Measurements from ENCODE around the gene IGF1.

- TF ChIP-seq CTCF (IDR thresholded peaks at IDR 0.05) (no peak), POLR2A (IDR thresholded peaks at IDR 0.05) (no peak), EP300 (IDR thresholded peaks at IDR 0.05) (no peak)
Measured at GRCh38 chr12:102462795-102463465, 17.4 kb downstream of the IGF1 start.

Data from tibial nerve (tissue), 4 donors.